HG03159 (cell line): Measurements from ENCODE around the gene RPL32.
"Not testable (repeated sequence)": the region's sequence is repeated elsewhere in the genome, so short reads cannot be mapped to it uniquely, and the experiment has no call there.

ENCODE experiments used
- ATAC-seq: cut with Tn5 transposase; IDR thresholded peaks from one replicate; pipeline ENCODE4 v1.9.1; 2021; ENCODE audit warnings: mild to moderate bottlenecking, moderate library complexity; ENCODE audit not compliant: unreplicated experiment

Gene RPL32

DNA sequence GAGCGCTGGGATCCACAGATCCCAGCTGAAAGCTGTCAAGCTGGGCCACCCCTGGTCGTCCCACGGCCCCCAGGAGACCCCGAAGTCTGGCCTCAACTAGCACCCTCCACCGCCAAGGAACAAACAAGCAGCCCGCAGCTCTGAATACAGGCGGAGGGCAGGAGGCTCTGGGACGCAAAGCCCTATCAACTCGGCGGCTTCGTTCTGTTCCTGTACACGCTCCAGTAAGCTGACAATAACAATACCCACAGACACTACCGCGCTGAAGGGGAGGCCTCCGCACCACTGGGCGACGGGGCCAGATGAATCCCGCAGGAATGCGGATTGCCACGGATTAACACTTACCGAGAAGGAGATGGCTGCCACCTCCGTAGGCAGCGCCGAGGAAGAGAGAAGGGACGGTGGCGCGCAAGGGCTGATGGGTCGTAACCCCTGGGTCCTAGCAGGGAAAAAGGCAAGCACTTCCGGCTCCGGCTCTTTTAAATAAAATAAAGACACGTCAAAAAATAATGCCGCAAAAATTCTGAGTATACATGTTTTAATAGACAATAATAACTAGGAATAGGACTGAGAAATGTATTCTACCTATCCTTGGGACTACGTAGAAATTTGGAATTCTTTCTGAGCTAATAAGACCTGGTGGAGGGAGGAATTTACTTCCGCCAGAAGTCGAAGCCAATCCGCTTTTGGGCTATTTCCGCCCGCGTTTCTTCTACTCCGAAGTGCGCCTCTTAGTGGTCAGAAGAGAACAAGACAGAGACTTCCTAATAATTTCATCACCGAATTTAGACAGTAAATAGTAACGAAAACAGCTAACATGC is at the start of gene RPL32:
RPL32 (minus strand) TSS at position 417 of the 821 bp plus-strand sequence. CDS start 1,328 bp downstream, outside the sequence.
- peak; percentile 81 for ATAC-seq

DNA sequence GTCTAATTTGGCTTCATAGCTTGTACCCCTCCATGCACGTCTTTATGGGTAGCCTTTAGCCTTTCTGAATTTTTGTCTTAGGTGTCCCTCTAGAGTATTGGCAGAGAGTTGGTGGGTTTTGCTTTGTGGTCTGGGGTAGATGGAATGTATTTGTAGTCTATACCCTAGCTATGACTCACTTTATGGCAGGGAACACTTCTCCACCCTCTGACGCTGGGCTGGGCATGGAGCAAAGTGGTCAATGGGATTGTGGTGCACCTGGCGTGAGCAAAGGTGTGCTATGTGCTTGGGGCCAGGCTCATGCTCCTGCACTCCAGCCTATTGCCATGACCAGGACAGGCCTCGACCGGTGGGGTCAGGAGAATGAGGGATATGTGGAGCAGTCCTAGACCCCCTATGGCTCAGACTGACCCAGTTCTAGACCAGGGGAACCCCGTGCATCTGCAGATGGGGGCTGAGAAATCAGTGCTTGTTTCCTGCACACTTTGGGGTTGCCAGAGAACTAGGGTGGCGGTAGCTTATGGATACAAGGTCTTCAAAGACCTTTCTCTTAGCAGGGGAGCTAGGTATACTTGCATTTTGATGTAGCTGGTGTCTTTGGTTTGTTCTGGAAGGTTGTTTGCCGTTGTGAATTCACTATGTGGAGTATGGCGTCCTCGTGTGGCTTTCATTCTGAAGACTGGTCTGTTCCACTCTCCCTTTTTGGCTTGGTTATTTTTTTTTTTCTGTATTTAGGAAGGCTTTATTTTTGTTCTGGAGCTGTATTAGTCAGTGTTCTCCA is 49.4 kb upstream of the RPL32 start:
- ATAC-seq = no peak

DNA sequence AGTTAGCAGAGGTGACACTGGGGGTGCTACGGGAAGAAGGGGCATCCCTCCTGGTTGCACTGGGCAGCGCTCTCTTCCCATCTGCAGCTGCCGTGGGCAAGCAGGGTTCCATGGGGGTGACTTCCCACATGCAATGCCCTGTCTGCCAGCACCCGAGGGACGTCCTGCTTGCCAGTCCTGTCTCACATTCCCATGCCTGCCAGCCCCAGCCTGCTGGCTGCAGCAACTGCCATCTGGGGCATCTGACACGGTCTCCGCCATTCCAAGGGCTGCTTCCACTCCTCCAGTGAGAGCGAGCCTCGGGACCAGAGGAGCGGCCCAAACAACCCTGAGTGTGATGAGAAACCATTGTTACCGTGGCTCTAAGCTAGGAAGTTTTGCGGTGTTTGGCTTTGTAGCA is 45.4 kb upstream of the RPL32 start:
- no peak for ATAC-seq

DNA sequence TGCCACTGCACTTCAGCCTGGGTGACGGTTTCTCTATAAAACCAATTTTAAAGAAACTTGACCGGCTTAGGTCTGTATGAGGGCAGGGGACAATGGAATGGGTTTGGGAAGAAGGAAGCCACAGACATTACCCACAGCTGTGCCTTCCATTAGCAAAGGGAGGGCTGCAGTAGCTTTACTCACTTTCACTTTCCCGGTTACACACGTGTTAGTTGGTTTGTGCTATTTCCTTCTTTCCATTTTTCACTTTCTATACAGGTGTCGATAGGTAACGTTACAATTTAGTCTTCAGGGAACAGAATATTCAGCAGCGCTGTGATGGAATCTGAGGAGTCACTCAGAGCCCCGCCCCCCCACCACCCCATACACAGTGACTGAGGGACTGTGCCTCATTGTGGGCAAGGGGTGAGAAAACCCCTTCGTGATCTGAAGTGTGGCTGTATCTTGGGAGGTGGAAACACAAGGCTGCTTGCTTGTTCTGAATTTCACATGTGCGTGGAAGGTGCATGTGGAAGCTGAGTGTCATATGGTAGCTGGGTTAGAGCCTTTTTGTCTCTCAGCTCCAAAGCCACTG is 44.8 kb upstream of the RPL32 start:
- peak; percentile 59 for ATAC-seq

DNA sequence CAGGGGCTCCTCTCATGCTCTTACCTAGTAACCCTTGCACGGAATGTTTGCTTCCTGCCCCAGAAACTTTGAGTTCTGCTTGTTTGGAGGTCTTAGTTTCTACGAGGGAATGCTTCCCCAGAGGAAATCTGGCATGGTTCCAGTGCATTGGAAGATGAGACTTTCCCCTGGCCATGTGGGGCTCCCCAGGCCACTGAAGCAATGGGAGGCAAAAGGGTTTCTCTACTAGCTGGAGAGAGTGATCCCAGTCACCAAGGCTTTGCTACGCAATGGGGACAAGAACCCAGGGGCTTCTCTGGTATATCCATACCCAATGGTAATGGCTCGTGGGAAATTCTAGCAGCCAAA is 44.2 kb upstream of the RPL32 start:
- ATAC-seq = no peak

DNA sequence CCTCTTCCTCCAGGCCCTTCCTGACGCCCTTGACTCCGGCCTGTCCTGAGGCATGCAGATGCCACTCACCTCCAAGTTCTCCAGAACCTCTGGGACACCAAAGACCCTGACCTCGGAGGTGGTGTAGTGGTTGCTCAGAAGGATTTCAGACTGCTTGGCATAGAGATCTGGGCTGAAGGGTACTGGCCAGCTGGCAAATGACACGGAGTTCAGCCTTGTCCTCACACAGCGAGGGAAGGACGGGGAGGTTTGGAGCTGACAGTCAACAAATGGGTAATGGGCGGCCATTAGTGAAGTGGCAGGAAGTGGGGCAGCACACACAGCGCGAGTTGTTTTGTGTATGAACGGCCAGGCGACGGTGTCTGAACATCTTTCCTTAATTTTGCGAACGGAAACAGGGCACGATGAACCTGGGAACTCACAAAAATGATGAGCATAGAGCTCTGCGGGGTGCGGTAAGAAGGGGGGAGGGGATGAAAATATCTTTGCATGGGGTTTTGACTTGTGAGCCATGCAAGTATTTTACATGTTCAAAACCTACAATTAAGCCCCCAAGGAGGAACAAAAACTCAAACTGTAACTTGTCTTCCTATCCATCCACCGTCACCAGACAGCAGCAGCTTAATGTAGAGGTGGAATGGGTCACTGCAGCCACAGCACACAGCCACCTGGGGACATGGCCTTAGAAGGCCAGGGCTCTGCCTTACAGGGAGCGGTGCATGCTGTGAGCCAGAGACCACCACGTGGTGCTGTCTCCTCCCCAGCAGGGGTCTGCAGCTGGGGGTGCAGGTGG is 43.6 kb upstream of the RPL32 start:
- peak; percentile 37 for ATAC-seq

DNA sequence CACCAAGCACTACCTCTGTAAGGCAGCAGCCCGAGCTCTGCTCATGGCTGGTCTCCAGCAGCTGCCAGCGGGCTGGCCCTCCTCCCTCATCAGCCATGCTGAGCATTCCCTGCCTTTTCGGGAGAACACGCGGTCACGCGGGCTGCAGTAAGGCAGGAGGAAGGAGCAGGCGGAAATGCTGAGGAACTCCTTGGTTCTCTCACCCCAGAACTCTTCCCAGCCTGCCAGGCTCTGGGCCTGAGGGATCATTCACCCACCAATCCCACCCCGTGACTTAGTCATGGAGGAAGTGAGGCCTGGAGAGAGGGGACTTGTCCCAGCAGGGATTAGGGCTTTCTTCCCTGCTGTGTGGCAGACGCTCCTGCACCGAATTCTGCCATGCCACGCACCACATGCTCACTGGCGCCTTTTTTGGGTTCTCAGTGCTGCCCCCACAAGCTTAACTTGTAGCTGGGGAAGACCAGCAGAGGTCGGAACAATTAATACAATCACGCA is 42.9 kb upstream of the RPL32 start:
- no peak for ATAC-seq

DNA sequence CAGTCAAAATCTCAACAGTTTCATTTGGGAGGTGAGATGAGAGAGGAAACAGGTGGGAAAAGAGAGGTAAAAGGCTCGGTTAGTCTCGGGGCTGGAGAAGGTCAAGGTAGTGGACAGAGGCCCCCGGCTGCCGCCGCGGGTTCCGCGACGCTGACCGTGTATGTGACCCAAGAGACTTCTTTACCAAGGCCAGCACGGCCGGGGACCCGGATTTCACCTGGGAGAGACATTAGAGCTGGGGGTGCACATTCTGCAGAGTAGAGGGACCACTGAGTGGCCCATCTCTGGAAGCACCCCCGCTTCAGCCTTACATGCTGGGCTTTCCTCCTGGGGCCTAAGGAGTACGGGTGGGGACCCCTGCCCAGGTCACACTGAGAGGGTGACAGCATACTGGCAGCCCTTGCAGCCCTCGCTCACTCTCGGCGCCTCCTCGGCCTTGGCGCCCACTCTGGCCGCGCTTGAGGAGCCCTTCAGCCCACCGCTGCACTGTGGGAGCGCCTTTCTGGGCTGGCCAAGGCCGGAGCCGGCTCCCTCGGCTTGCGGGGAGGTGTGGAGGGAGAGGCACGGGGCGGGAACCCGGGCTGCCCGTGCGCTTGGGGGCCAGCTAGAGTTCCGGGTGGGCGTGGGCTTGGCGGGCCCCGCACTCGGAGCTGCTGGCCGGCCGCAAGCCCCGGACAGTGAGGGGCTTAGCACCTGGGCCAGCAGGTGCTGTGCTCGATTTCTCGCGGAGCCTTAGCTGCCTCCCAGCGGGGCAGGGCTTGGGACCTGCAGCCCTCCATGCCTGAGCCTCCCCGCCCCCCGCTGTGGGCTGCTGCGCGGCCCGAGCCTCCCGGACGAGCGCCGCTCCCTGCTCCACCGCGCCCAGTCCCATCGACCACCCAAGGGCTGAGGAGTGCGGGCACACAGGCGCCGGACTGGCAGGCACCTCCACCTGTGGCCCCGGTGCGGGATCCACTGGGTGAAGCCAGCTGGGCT is 41.3 kb upstream of the RPL32 start:
- ATAC-seq = no peak

DNA sequence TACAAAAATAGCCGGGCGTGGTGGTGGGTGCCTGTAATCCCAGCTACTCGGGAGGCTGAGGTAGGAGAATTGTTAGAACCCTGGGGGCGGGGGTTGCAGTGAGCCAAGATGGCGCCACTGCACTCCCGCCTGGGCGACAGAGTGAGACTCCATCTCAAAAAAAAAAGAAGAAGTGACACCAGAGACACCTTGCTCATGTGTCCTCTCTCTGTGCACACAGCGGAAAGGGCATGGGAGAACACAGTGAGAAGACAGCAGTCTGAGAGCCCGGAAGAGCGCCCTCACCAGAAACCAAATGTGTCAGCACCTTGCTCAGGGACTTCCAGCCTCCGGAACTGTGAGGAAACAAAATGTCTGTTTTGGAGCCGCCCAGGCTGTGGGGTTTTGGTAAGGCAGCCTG is 40.5 kb upstream of the RPL32 start:
- ATAC-seq = peak; percentile 52

DNA sequence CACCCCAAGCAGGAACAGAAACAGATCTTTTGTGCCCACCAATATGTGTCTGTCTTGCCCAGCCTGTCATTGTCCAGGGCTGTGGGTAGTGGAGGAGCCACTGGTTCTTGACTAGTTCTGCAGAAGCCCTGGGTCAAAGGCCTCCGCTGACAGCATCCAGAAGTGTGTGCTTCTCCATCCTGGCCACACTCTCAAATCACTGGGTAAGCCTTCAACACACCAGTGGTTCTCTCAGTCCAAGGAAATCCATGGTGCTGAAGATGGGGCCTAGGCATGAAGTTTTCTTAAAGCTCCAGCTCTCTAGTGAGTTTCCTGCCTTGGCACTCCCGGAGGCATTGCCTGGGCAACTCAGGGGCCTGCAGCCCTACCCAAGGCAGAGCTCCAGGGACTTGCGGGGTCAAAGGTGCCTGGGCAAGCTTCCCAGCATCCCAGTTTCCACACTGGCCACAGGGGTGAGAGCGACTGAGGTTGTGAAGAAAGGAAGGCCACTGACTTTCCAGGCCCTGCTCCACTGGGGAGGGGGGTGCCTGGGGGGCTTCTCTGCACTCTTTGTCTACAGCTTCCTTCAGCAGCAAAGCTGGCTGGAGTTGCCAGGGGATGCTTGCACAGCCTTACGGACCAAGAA is 37.9 kb upstream of the RPL32 start:
- no peak for ATAC-seq

DNA sequence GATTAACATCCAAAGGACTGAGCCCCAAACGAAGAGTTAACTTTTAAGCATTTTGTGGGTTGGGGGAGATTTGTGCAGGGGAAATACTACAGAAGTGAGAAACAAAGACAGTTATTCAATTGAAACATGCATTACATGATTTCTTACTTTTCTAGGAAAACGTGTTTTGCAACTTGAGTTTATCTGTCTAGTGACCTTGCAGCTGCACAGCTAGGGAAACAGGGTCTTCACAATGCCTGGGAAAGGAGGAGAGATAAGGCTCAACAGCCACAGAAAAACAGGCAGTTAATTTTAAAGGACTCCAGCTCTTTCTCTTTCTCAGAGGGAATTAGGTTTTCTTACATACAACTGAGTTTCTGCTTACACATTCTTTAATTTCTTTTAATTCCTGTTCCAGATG is 37.4 kb upstream of the RPL32 start:
- ATAC-seq = not testable (repeated sequence)

DNA sequence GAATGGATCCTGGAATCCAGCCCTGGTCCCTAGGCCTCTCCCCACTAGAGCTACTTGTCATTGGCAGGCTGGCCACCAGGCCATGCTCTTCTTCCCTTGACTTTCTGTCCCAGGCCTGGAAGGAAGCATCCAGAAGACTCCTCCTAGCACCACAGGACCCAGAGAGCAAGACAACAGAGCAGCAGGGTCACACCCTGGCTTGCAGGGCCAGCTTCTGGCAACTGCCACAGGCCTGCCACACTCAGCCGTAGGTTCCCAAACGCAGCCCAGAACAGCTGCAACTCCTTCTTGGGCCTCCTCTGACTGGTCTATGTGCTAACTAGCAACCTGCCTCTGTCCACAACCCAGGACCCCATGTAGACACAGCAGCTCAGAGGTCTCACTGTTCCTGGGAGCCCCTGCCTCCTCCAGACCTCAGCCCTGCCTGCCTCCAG is 36.8 kb upstream of the RPL32 start:
- no peak for ATAC-seq

DNA sequence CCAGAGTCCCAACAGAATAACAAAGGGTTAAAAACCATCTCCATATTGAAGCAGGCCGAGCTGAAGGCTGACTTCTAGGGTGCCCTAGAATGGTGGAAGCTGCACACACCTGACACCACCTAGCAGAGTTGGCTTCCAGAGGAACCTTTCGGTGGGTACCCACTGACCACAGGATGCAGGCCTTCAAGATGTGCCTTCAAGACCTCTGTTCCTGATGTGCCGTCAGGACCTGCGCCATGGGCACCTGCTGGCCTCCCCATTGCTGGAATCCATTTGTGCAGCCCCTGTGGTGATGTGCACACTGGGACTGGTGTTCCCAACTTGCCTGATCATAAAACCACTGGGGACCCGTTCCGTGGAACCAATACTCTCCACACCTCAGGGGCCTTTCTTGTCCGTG is 35.7 kb upstream of the RPL32 start:
- no peak for ATAC-seq

DNA sequence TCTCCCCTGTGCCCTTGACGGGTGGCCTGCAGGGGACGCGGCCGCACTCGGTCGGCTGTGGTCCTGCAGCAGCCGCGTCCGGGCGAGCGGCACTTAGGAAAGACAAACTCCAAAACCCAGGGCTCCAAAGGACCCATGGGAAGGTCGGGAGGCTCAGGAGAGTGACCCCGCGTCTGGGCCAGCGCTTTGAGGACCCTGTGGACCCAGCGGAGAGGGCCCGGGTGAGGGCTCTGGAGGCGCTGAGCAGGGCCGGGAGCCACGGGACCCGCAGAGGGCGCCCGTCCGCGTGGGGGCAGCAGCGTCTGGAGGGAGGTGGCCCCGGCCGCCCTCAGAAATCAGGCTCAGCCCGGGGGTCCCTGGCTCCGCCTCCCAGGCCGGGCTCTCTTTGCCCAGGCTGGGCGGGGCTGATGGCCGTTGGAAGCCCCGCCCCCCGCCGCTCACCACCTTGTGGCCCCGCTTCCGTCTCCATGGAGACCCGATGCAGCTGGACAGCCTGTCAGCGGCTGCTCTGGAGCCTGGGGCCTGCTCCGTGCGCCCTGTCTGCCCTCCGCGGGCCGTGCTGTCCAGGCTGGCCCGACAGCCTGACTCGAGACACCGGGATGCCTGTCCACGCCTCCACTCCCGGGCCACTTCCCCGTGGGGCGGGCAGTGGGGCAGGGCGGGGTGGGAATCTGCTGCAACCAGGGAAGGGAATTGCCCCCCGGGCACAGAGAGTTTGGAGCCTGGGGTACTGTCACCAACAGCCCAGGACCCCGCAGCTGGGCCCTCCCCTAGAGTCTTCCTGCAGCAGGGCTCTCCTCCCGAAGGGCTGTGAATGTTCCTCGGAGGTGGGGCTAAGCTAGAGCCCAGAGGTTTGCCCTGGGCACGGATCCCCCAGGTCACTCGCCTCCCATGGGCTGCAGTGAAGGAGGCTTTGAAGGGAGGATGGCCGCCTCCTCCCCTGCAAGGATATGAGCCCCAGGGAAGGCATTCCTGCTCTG is 34.8 kb upstream of the RPL32 start:
- no peak for ATAC-seq

DNA sequence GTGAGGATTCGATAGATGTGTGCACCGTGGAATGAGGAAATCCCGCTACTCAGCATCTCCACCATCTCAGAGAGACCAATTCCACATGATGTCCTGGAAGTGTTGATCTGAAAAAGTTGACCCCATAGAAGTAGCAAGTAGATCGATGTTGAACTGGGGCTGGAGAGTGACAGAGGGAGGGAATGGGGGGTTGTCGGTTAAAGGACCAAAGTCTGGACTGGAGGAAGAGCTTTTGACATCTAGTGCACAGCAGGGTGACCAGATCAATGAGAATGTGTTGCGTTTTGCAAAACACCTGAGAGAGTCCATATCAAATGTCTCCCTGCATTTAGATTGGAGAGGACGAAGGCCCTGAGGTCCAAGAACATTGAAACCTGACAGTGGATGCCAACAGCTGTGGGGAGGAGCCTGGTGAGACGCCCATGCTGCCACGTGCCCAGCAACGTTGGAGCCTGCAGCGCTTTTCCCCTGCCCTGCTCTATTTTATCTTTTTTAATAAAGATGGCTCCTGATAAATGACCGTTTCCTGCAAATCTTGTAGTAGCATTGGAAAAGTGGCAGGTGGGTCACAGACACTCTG is 30.1 kb upstream of the RPL32 start:
- no peak for ATAC-seq

DNA sequence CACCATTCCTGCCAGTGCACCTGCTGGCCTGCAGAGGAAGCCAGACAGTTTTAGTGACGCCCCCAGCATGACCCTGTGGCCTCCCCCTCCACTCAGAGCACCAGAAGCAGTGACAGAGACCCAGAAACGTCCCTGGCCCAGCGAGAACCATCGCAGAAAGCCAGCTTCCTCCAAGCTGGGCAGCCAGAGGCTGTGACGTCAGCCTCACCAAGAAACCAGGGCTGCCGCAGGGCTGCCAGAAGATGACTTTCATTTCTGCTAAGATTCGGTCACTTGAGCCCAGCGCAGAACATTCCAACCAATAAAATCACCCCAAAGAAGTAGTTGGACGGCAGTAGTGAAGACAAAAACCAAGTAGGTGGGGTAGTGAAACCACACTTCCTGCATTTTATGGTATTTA is 29.6 kb upstream of the RPL32 start:
- no peak for ATAC-seq

DNA sequence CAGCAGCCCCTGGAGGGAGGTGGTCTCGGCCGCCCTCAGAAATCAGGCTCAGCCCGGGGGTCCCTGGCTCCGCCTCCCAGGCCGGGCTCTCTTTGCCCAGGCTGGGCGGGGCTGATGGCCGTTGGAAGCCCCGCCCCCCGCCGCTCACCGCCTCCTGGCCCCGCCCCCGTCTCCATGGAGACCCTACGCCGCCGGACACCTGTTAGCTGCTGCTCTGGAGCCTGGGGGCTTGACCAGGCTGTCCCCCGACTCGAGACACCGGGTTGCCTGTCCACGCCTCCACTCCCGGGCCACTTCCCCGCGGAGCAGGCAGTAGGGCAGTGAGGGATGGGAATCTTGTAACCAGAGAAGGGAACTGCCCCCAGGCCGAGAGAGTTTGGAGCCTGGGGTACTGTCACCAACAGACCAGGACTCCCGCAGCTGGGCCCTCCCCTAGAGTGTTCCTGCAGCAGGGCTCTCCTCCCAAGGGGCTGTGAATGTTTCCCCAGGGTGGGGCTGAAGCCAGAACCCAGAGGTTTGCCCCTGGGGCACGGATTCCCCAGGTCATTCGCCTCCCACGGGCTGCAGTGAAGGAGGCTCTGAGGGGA is 27.8 kb upstream of the RPL32 start:
- peak; percentile 49 for ATAC-seq
